GM12878 (cell line): ENCODE data around the gene TCEAL9. TPM values are rescaled to one million over a fixed set of nuclear protein-coding genes. Genes with fewer than 3 reads are reported as not detected.

ENCODE experiments used
- BHLHE40 ChIP-seq, 2 experiments: fragments of 450-650 bp in 1 of 2; IDR thresholded peaks; 2 replicates each; pipeline ENCODE4 v1.6.1; 2011 to 2017; ENCODE audit warnings: low read depth in 2 of 2, borderline replicate concordance in 1 of 2, improper control_type of control experiment in 1 of 2, low read length in 1 of 2, mild to moderate bottlenecking in 1 of 2
- CHD4 ChIP-seq: fragments of 200-600 bp; sonication (generic); IDR thresholded peaks from 2 replicates; pipeline ENCODE4 v1.6.1; 2016; ENCODE audit warnings: mild to moderate bottlenecking
- EGR1 ChIP-seq, 2 experiments: IDR thresholded peaks; 1 replicate in 1 of 2; 2 replicates in 1 of 2; pipeline ENCODE4 v1.6.1; 2011 to 2012; ENCODE audit warnings: low read depth in 2 of 2, low read length in 2 of 2, borderline replicate concordance in 1 of 2, mild to moderate bottlenecking in 1 of 2, moderate library complexity in 1 of 2
- MEF2A ChIP-seq: IDR thresholded peaks from 2 replicates; pipeline ENCODE4 v1.6.1; 2011; ENCODE audit warnings: low read depth, mild to moderate bottlenecking, low read length, moderate library complexity; ENCODE audit not compliant: insufficient read depth
- RUNX3 ChIP-seq: IDR thresholded peaks from 2 replicates; pipeline ENCODE4 v1.6.1; 2012; ENCODE audit warnings: low read length, inconsistent platforms
- SREBF1 ChIP-seq: IDR thresholded peaks from 2 replicates; pipeline ENCODE4 v1.6.1; 2012; ENCODE audit warnings: mild to moderate bottlenecking, low read length
- ZNF274 ChIP-seq: IDR thresholded peaks from one replicate; pipeline ENCODE4 v1.8.0; 2011; ENCODE audit not compliant: insufficient read length, insufficient read depth
- polyA plus RNA-seq, 11 experiments: library from polyadenylated mRNA; depleted of rRNA in 4 of 11; unstranded in 6 of 11; stranded (reverse) in 5 of 11; fragments of >200 nt; fragmentation: Nextera tagmentation in 4 of 11; fragmentation: Illumina TruSeq in 1 of 11; extraction: Ambion mirVana in 4 of 11; extraction: Trizol in 1 of 11; gene quantifications; 1 replicate in 1 of 11; 2 replicates in 10 of 11; pipeline versions ENCODE4 v1.2.1 to v1.2.3, GENCODE V29; 2011 to 2016; ENCODE audit warnings: inconsistent platforms in 2 of 11, missing spikeins in 2 of 11, low read depth in 1 of 11
- total RNA-seq, 4 experiments: library from RNA; depleted of rRNA in 3 of 4; stranded (reverse); fragments of >200 nt in 3 of 4; fragmentation: Illumina TruSeq in 1 of 4; extraction: Trizol in 1 of 4; gene quantifications; 2 replicates each; pipeline versions ENCODE4 v1.2.1 to v1.2.3, GENCODE V29; 2013 to 2021
- TF ChIP-seq, protein P1 (sequence below): fragments of 450-650 bp; IDR thresholded peaks from 2 replicates; pipeline ENCODE4 v1.6.1; 2016; ENCODE audit warnings: mild to moderate bottlenecking, moderate library complexity, borderline replicate concordance
- TF ChIP-seq, protein P2 (sequence below): fragments of 450-650 bp; IDR thresholded peaks from 2 replicates; pipeline ENCODE4 v1.6.1; 2018; ENCODE audit warnings: mild to moderate bottlenecking, low read depth, moderate library complexity; ENCODE audit not compliant: partially characterized antibody

The TCEAL9 gene
- total and polyA plus RNA-seq, 10 of the 15 experiments (the other 5 are each of a cell fraction or from before 2014, with no cell fraction given): 0.39 to 2.5 (median 0.90) TPM

- TF ChIP-seq, protein P1, sequence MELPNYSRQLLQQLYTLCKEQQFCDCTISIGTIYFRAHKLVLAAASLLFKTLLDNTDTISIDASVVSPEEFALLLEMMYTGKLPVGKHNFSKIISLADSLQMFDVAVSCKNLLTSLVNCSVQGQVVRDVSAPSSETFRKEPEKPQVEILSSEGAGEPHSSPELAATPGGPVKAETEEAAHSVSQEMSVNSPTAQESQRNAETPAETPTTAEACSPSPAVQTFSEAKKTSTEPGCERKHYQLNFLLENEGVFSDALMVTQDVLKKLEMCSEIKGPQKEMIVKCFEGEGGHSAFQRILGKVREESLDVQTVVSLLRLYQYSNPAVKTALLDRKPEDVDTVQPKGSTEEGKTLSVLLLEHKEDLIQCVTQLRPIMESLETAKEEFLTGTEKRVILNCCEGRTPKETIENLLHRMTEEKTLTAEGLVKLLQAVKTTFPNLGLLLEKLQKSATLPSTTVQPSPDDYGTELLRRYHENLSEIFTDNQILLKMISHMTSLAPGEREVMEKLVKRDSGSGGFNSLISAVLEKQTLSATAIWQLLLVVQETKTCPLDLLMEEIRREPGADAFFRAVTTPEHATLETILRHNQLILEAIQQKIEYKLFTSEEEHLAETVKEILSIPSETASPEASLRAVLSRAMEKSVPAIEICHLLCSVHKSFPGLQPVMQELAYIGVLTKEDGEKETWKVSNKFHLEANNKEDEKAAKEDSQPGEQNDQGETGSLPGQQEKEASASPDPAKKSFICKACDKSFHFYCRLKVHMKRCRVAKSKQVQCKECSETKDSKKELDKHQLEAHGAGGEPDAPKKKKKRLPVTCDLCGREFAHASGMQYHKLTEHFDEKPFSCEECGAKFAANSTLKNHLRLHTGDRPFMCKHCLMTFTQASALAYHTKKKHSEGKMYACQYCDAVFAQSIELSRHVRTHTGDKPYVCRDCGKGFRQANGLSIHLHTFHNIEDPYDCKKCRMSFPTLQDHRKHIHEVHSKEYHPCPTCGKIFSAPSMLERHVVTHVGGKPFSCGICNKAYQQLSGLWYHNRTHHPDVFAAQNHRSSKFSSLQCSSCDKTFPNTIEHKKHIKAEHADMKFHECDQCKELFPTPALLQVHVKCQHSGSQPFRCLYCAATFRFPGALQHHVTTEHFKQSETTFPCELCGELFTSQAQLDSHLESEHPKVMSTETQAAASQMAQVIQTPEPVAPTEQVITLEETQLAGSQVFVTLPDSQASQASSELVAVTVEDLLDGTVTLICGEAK: no peak
- TF ChIP-seq CHD4: no peak
- no peak for TF ChIP-seq ZNF274
- TF ChIP-seq MEF2A: no peak
- no peak for TF ChIP-seq EGR1 (IDR thresholded peaks at IDR 0.05; ENCODE audit: borderline replicate concordance in 1 of 2, low read depth in 2 of 2, low read length in 2 of 2)
- no peak for TF ChIP-seq BHLHE40 (IDR thresholded peaks at IDR 0.05; ENCODE audit: borderline replicate concordance in 1 of 2, low read depth in 2 of 2, low read length in 1 of 2)
- TF ChIP-seq, protein P2, sequence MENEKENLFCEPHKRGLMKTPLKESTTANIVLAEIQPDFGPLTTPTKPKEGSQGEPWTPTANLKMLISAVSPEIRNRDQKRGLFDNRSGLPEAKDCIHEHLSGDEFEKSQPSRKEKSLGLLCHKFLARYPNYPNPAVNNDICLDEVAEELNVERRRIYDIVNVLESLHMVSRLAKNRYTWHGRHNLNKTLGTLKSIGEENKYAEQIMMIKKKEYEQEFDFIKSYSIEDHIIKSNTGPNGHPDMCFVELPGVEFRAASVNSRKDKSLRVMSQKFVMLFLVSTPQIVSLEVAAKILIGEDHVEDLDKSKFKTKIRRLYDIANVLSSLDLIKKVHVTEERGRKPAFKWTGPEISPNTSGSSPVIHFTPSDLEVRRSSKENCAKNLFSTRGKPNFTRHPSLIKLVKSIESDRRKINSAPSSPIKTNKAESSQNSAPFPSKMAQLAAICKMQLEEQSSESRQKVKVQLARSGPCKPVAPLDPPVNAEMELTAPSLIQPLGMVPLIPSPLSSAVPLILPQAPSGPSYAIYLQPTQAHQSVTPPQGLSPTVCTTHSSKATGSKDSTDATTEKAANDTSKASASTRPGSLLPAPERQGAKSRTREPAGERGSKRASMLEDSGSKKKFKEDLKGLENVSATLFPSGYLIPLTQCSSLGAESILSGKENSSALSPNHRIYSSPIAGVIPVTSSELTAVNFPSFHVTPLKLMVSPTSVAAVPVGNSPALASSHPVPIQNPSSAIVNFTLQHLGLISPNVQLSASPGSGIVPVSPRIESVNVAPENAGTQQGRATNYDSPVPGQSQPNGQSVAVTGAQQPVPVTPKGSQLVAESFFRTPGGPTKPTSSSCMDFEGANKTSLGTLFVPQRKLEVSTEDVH: no peak
- TF ChIP-seq SREBF1: no peak
- TF ChIP-seq RUNX3: no peak
These were observed 25.5 kb upstream of the TCEAL9 start (continued) for GRCh38 chrX:103330681-103331288.
